ENCODE data around the gene COPE.
A peak's percentile ranks its signal among the peaks of the same experiment; 100 is the strongest.

The COPE gene

DNA sequence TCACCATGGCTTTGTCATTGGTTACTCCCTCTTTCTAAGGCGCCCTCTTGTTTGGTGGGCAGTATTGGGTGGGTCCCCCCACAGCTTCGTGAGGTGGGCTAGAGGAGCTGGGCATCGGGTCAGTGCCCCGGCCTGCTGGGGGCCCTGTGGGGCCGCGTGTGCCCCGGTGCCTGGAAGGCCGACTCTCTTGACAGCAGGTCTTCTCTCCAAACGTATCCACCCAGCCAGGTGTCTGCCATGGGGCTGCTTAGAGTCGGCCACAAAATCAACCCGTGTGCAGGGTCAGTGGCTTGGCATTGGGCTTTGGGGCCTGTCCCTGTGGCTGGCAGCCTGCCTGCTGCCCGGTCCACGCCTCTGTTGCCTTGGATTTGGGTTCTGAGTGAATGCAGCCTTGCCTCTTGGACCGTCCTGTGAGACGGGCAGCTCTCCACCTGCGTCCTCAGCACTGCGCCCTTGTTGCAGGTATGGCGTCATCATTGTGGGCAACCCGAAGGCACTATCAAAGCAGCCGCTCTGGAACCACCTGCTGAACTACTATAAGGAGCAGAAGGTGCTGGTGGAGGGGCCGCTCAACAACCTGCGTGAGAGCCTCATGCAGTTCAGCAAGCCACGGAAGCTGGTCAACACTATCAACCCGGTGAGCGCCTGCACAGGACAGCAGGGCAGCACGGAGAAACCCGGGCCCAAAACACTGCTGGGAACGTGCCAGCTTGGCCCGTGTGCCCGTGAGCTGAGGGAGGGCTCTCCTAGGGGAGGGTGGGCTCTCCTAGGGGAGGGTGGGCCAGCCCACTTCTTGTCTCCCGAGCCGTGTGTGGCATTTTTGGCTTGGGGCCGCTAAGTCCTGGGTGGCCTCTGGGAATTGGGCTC, 56.0 kb downstream of the COPE start:
- Histone ChIP-seq H3K4me3 (ENCODE audit: low read length in 2 of 2) (no peak overlapping the region), H4K8ac (ENCODE audit: low read depth, low read length) (no peak overlapping the region), H3K9ac (ENCODE audit: low read depth, low read length, poor library complexity) (no peak overlapping the region), H3K4me2 (ENCODE audit: insufficient read depth, low read length, poor library complexity, severe bottlenecking) (no peak overlapping the region), H3K18ac (ENCODE audit: low read length) (no peak overlapping the region), H2BK120ac (ENCODE audit: low read depth, low read length) (no peak overlapping the region), H2BK12ac (ENCODE audit: low read length) (no peak overlapping the region), H3K4me1 (ENCODE audit: control insufficient read depth in 2 of 2, insufficient read depth in 1 of 2, low read depth in 1 of 2, low read length in 2 of 2) (no peaks in the 10 kb centered on the region), H3K9me3 (replicated peaks in 1 of 2; ENCODE audit: control insufficient read depth in 2 of 2, insufficient read depth in 1 of 2, low read depth in 1 of 2, low read length in 2 of 2) (no peaks in the 10 kb centered on the region), H3K4ac (ENCODE audit: low read length) (no peak overlapping the region), H3K36me3 (replicated peaks in 1 of 2; ENCODE audit: control insufficient read depth in 2 of 2, insufficient read depth in 2 of 2, low read length in 2 of 2) (peaks cover 73 to 97% of the 10 kb centered on the region in 2 donors), H3K23ac (ENCODE audit: low read depth, low read length, poor library complexity) (peak overlapping the region; percentile 55), H3K79me1 (ENCODE audit: low read depth, low read length) (peaks cover 8% of the 10 kb centered on the region), H3K27me3 (ENCODE audit: control insufficient read depth in 3 of 3, insufficient read depth in 3 of 3, low read depth in 1 of 3, low read length in 3 of 3) (no peaks in the 10 kb centered on the region), H3K14ac (ENCODE audit: low read length) (no peak overlapping the region), H2BK15ac (ENCODE audit: low read length) (no peak overlapping the region), H3K27ac (replicated peaks; ENCODE audit: low read length) (no peak overlapping the region), H2BK5ac (ENCODE audit: low read length) (no peak overlapping the region), H2AFZ (ENCODE audit: low read length) (no peak overlapping the region), H4K91ac (ENCODE audit: low read depth, low read length, poor library complexity) (no peak overlapping the region), H2AK5ac (ENCODE audit: low read depth, low read length) (no peak overlapping the region)
- DNase-seq (ENCODE audit: low spot score), result no peak
- WGBS, 2 donors (ENCODE audit: extremely low coverage in 2 of 2, insufficient read length in 2 of 2, insufficient replicate concordance in 1 of 2), result no CpG with 5 or more reads among the region's 33 CpGs

- no peak overlapping the region for H2AFZ ChIP-seq (ENCODE audit: low read length)
- H3K27ac ChIP-seq (replicated peaks; ENCODE audit: low read length), result no peak overlapping the region
- no peak overlapping the region for H3K9ac ChIP-seq (ENCODE audit: low read depth, low read length, poor library complexity)
- H2BK15ac ChIP-seq (ENCODE audit: low read length), result no peak overlapping the region
- no peaks in the 10 kb centered on the region for H3K9me3 ChIP-seq (replicated peaks in 1 of 2; ENCODE audit: control insufficient read depth in 2 of 2, insufficient read depth in 1 of 2, low read depth in 1 of 2, low read length in 2 of 2)
- peaks cover 76 to 97% of the 10 kb centered on the region in 2 donors for H3K36me3 ChIP-seq (replicated peaks in 1 of 2; ENCODE audit: control insufficient read depth in 2 of 2, insufficient read depth in 2 of 2, low read length in 2 of 2)
- no peaks in the 10 kb centered on the region for H3K27me3 ChIP-seq (ENCODE audit: control insufficient read depth in 3 of 3, insufficient read depth in 3 of 3, low read depth in 1 of 3, low read length in 3 of 3)
- H3K4me3 ChIP-seq (ENCODE audit: low read length in 2 of 2), result no peak overlapping the region
- no peak for DNase-seq (ENCODE audit: low spot score)
- no peak overlapping the region for H3K18ac ChIP-seq (ENCODE audit: low read length)
- H3K4me1 ChIP-seq (ENCODE audit: control insufficient read depth in 2 of 2, insufficient read depth in 1 of 2, low read depth in 1 of 2, low read length in 2 of 2), result no peaks in the 10 kb centered on the region
- H3K4ac ChIP-seq (ENCODE audit: low read length), result no peak overlapping the region
- no peak overlapping the region for H3K4me2 ChIP-seq (ENCODE audit: insufficient read depth, low read length, poor library complexity, severe bottlenecking)
- no peak overlapping the region for H2AK5ac ChIP-seq (ENCODE audit: low read depth, low read length)
- no peak overlapping the region for H2BK5ac ChIP-seq (ENCODE audit: low read length)
- H3K23ac ChIP-seq (ENCODE audit: low read depth, low read length, poor library complexity), result no peak overlapping the region
- peaks cover 8% of the 10 kb centered on the region for H3K79me1 ChIP-seq (ENCODE audit: low read depth, low read length)
- no CpG with 5 or more reads among the region's 12 CpGs for WGBS, 2 donors (ENCODE audit: extremely low coverage in 2 of 2, insufficient read length in 2 of 2, insufficient replicate concordance in 1 of 2)
- H4K8ac ChIP-seq (ENCODE audit: low read depth, low read length), result no peak overlapping the region
- no peak overlapping the region for H2BK12ac ChIP-seq (ENCODE audit: low read length)
- H2BK120ac ChIP-seq (ENCODE audit: low read depth, low read length), result no peak overlapping the region
- H3K14ac ChIP-seq (ENCODE audit: low read length), result no peak overlapping the region
- no peak overlapping the region for H4K91ac ChIP-seq (ENCODE audit: low read depth, low read length, poor library complexity)
Measured at GRCh38 chr19:18861917-18862316, 57.3 kb downstream of the COPE start.

GRCh38 chr19:18861235-18861634, 58.0 kb downstream of the COPE start:
- H4K8ac ChIP-seq (ENCODE audit: low read depth, low read length), result no peak overlapping the region
- peaks cover 81 to 97% of the 10 kb centered on the region in 2 donors for H3K36me3 ChIP-seq (replicated peaks in 1 of 2; ENCODE audit: control insufficient read depth in 2 of 2, insufficient read depth in 2 of 2, low read length in 2 of 2)
- H2BK5ac ChIP-seq (ENCODE audit: low read length), result no peak overlapping the region
- H2BK12ac ChIP-seq (ENCODE audit: low read length), result no peak overlapping the region
- H3K4me3 ChIP-seq (ENCODE audit: low read length in 2 of 2), result no peak overlapping the region
- no peak overlapping the region for H2BK120ac ChIP-seq (ENCODE audit: low read depth, low read length)
- H2AK5ac ChIP-seq (ENCODE audit: low read depth, low read length), result no peak overlapping the region
- no peak overlapping the region for H3K18ac ChIP-seq (ENCODE audit: low read length)
- no CpG with 5 or more reads among the region's 9 CpGs for WGBS, 2 donors (ENCODE audit: extremely low coverage in 2 of 2, insufficient read length in 2 of 2, insufficient replicate concordance in 1 of 2)
- H3K4ac ChIP-seq (ENCODE audit: low read length), result no peak overlapping the region
- H3K23ac ChIP-seq (ENCODE audit: low read depth, low read length, poor library complexity), result no peak overlapping the region
- no peak overlapping the region for H4K91ac ChIP-seq (ENCODE audit: low read depth, low read length, poor library complexity)
- no peaks in the 10 kb centered on the region for H3K27me3 ChIP-seq (ENCODE audit: control insufficient read depth in 3 of 3, insufficient read depth in 3 of 3, low read depth in 1 of 3, low read length in 3 of 3)
- H3K4me2 ChIP-seq (ENCODE audit: insufficient read depth, low read length, poor library complexity, severe bottlenecking), result no peak overlapping the region
- H3K9ac ChIP-seq (ENCODE audit: low read depth, low read length, poor library complexity), result no peak overlapping the region
- no peak for DNase-seq (ENCODE audit: low spot score)
- peaks cover 8% of the 10 kb centered on the region for H3K79me1 ChIP-seq (ENCODE audit: low read depth, low read length)
- no peaks in the 10 kb centered on the region for H3K9me3 ChIP-seq (replicated peaks in 1 of 2; ENCODE audit: control insufficient read depth in 2 of 2, insufficient read depth in 1 of 2, low read depth in 1 of 2, low read length in 2 of 2)
- H2AFZ ChIP-seq (ENCODE audit: low read length), result no peak overlapping the region
- H2BK15ac ChIP-seq (ENCODE audit: low read length), result no peak overlapping the region
- no peak overlapping the region for H3K27ac ChIP-seq (replicated peaks; ENCODE audit: low read length)
- H3K14ac ChIP-seq (ENCODE audit: low read length), result no peak overlapping the region
- H3K4me1 ChIP-seq (ENCODE audit: control insufficient read depth in 2 of 2, insufficient read depth in 1 of 2, low read depth in 1 of 2, low read length in 2 of 2), result no peaks in the 10 kb centered on the region

- no peak overlapping the region for H2BK12ac ChIP-seq (ENCODE audit: low read length)
- DNase-seq (ENCODE audit: low spot score), result no peak
- no peak overlapping the region for H3K27ac ChIP-seq (replicated peaks; ENCODE audit: low read length)
- H3K36me3 ChIP-seq (replicated peaks in 1 of 2; ENCODE audit: control insufficient read depth in 2 of 2, insufficient read depth in 2 of 2, low read length in 2 of 2), result peaks cover 81 to 97% of the 10 kb centered on the region in 2 donors
- H3K18ac ChIP-seq (ENCODE audit: low read length), result no peak overlapping the region
- no peaks in the 10 kb centered on the region for H3K9me3 ChIP-seq (replicated peaks in 1 of 2; ENCODE audit: control insufficient read depth in 2 of 2, insufficient read depth in 1 of 2, low read depth in 1 of 2, low read length in 2 of 2)
- no peak overlapping the region for H2AFZ ChIP-seq (ENCODE audit: low read length)
- no peaks in the 10 kb centered on the region for H3K4me1 ChIP-seq (ENCODE audit: control insufficient read depth in 2 of 2, insufficient read depth in 1 of 2, low read depth in 1 of 2, low read length in 2 of 2)
- H2BK5ac ChIP-seq (ENCODE audit: low read length), result no peak overlapping the region
- H3K27me3 ChIP-seq (ENCODE audit: control insufficient read depth in 3 of 3, insufficient read depth in 3 of 3, low read depth in 1 of 3, low read length in 3 of 3), result no peaks in the 10 kb centered on the region
- H3K4me2 ChIP-seq (ENCODE audit: insufficient read depth, low read length, poor library complexity, severe bottlenecking), result no peak overlapping the region
- no peak overlapping the region for H4K91ac ChIP-seq (ENCODE audit: low read depth, low read length, poor library complexity)
- H3K14ac ChIP-seq (ENCODE audit: low read length), result no peak overlapping the region
- H4K8ac ChIP-seq (ENCODE audit: low read depth, low read length), result no peak overlapping the region
- no peak overlapping the region for H3K4me3 ChIP-seq (ENCODE audit: low read length in 2 of 2)
- H2AK5ac ChIP-seq (ENCODE audit: low read depth, low read length), result no peak overlapping the region
- no peak overlapping the region for H2BK120ac ChIP-seq (ENCODE audit: low read depth, low read length)
- H3K4ac ChIP-seq (ENCODE audit: low read length), result no peak overlapping the region
- H3K23ac ChIP-seq (ENCODE audit: low read depth, low read length, poor library complexity), result no peak overlapping the region
- WGBS, 2 donors (ENCODE audit: extremely low coverage in 2 of 2, insufficient read length in 2 of 2, insufficient replicate concordance in 1 of 2), result no CpG with 5 or more reads among the region's 17 CpGs
- H2BK15ac ChIP-seq (ENCODE audit: low read length), result no peak overlapping the region
- peaks cover 6% of the 10 kb centered on the region for H3K79me1 ChIP-seq (ENCODE audit: low read depth, low read length)
- peak overlapping the region; percentile 68 for H3K9ac ChIP-seq (ENCODE audit: low read depth, low read length, poor library complexity)
Measured at GRCh38 chr19:18860725-18861124, 58.5 kb downstream of the COPE start.

Measured in neuronal stem cell (in vitro differentiated cells).